ENCODE measurements around the gene ADAM12. TPM values are rescaled to one million over a fixed set of nuclear protein-coding genes. Genes with fewer than 3 reads are reported as not detected.

The ADAM12 gene
- total and polyA plus RNA-seq, 2 donors (not counting 3 experiments of a cell fraction or from before 2014, with no cell fraction given), result 0.22 to 0.33 TPM

- Histone ChIP-seq H3K4me2 (ENCODE audit: insufficient read depth, low read length) (no peak overlapping the region), H3K79me2 (ENCODE audit: control insufficient read depth, insufficient read depth, low read length) (no peaks in the 10 kb centered on the region), H3K4me1 (ENCODE audit: control insufficient read depth, extremely low read depth, insufficient read depth, low read length) (no peaks in the 10 kb centered on the region), H2AFZ (ENCODE audit: low read depth, low read length) (no peak overlapping the region), H3K9me1 (replicated peaks; ENCODE audit: control insufficient read depth, extremely low read depth, insufficient read depth, low read length) (no peaks in the 10 kb centered on the region), H3K27me3 (ENCODE audit: control insufficient read depth in 2 of 2, insufficient read depth in 2 of 2, low read length in 2 of 2) (no peaks in the 10 kb centered on the region), H3K9me3 (replicated peaks; ENCODE audit: control insufficient read depth, insufficient read depth, low read length) (no peaks in the 10 kb centered on the region), H3K36me3 (ENCODE audit: control insufficient read depth in 2 of 2, extremely low read depth in 1 of 2, insufficient read depth in 2 of 2, low read length in 2 of 2) (no peaks in the 10 kb centered on the region), H4K20me1 (replicated peaks; ENCODE audit: control insufficient read depth, extremely low read depth, insufficient read depth, low read length) (no peaks in the 10 kb centered on the region), H3K9ac (replicated peaks; ENCODE audit: extremely low read depth, insufficient read depth, low read length) (no peak overlapping the region), H3K27ac (ENCODE audit: insufficient read depth, low read depth, low read length) (no peak overlapping the region), H3K4me3 (replicated peaks in 1 of 3; ENCODE audit: insufficient read depth in 1 of 3, low read depth in 1 of 3, low read length in 3 of 3) (no peak overlapping the region)
- ChIA-PET POLR2A (no interaction called here), CTCF (no interaction called here)
- BruUV-seq (replicated peaks), result no TSS peak
- intact Hi-C loops (cut with micrococcal nuclease) (no loop called here), dilution Hi-C loops (cut with MboI; ENCODE audit: extremely low pct_ligation_motif_present, low sequenced_read_pairs) (no loop called here)
- DNase-seq (ENCODE audit: low read depth, low spot score) (no peak), FAIRE-seq (no peak)
- TF ChIP-seq POLR2AphosphoS5 (IDR thresholded peaks at IDR 0.05; ENCODE audit: insufficient read depth, low read depth, low read length) (no peak), JUN (IDR thresholded peaks at IDR 0.05; ENCODE audit: borderline replicate concordance, insufficient read depth, insufficient read length, low read depth) (no peak), MAX (IDR thresholded peaks at IDR 0.05; ENCODE audit: insufficient read depth, insufficient read length) (no peak), POLR2A (IDR thresholded peaks at IDR 0.05; ENCODE audit: low read depth, low read length) (no peak), MYC (IDR thresholded peaks at IDR 0.05; ENCODE audit: low read depth, low read length) (no peak), EZH2 (IDR thresholded peaks at IDR 0.05; ENCODE audit: borderline replicate concordance, low read depth, low read length, severe bottlenecking) (no peak), FOS (IDR thresholded peaks at IDR 0.05; ENCODE audit: borderline replicate concordance, insufficient read depth, low read length) (no peak), GATA2 (IDR thresholded peaks at IDR 0.05; ENCODE audit: insufficient read depth, insufficient read length, low read depth, low read length) (no peak)
- TF ChIP-seq, protein P1, sequence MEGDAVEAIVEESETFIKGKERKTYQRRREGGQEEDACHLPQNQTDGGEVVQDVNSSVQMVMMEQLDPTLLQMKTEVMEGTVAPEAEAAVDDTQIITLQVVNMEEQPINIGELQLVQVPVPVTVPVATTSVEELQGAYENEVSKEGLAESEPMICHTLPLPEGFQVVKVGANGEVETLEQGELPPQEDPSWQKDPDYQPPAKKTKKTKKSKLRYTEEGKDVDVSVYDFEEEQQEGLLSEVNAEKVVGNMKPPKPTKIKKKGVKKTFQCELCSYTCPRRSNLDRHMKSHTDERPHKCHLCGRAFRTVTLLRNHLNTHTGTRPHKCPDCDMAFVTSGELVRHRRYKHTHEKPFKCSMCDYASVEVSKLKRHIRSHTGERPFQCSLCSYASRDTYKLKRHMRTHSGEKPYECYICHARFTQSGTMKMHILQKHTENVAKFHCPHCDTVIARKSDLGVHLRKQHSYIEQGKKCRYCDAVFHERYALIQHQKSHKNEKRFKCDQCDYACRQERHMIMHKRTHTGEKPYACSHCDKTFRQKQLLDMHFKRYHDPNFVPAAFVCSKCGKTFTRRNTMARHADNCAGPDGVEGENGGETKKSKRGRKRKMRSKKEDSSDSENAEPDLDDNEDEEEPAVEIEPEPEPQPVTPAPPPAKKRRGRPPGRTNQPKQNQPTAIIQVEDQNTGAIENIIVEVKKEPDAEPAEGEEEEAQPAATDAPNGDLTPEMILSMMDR (IDR thresholded peaks at IDR 0.05; ENCODE audit: extremely low read depth in 1 of 2, insufficient read depth in 1 of 2, low read depth in 1 of 2, low read length in 2 of 2), result no peak
Observed at GRCh38 chr10:126223512-126224067, 164.7 kb downstream of the ADAM12 start.
